ENCODE measurements around the gene CDC20. TPM values are rescaled to one million over a fixed set of nuclear protein-coding genes. Genes with fewer than 3 reads are reported as not detected.
A peak's percentile ranks its signal among the peaks of the same experiment; 100 is the strongest.

The CDC20 gene
- total and polyA plus RNA-seq, 10 of the 15 experiments (the other 5 are each of a cell fraction or from before 2014, with no cell fraction given), result 36.3 to 347 (median 150) TPM

DNA sequence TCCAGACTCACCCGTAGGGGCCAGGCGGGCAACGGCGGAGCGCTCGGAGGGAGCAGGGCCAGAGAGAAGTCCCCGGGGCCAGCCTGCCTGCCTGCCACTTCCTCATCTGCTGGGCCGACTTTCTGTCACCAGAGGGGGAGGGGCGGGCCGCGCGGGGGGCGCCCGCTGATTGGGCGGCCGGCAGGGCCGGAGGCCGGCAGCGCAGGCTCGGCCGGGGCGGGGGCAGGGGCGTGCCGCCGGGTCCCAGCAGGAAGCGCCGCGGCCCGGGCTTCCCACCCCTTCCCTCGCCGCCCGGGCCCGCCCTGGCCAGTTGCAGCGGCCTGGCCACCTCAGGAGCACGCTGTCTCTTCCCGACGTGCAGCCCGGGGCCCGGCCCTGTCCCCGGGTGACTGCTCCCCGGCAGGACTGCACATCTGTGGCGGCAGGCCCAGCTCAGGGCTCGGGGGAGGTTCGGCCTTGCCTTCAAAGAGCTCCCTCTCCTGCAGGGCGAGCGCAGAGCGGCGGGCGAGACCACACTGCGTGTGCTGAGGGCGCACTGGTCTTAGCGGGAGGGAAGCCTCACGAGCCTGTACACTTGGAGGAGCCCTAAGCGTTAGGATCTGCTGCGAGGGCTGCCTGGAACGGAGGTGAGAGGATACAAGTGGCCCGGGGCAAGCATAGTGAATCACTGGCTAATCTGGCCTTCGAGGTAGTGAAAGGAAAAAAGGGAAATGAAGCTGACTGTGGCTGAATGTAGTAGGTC, 9.3 kb downstream of the CDC20 start, which contains the start of gene ELOVL1 (continued):
- TF ChIP-seq, protein P1, sequence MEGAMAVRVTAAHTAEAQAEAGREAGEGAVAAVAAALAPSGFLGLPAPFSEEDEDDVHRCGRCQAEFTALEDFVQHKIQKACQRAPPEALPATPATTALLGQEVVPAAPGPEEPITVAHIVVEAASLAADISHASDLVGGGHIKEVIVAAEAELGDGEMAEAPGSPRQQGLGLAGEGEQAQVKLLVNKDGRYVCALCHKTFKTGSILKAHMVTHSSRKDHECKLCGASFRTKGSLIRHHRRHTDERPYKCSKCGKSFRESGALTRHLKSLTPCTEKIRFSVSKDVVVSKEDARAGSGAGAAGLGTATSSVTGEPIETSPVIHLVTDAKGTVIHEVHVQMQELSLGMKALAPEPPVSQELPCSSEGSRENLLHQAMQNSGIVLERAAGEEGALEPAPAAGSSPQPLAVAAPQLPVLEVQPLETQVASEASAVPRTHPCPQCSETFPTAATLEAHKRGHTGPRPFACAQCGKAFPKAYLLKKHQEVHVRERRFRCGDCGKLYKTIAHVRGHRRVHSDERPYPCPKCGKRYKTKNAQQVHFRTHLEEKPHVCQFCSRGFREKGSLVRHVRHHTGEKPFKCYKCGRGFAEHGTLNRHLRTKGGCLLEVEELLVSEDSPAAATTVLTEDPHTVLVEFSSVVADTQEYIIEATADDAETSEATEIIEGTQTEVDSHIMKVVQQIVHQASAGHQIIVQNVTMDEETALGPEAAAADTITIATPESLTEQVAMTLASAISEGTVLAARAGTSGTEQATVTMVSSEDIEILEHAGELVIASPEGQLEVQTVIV (IDR thresholded peaks at IDR 0.05; ENCODE audit: borderline replicate concordance, partially characterized antibody), result peak; percentile 47
- no peak for TF ChIP-seq ZNF24 (IDR thresholded peaks at IDR 0.05)
- TF ChIP-seq, protein P2, sequence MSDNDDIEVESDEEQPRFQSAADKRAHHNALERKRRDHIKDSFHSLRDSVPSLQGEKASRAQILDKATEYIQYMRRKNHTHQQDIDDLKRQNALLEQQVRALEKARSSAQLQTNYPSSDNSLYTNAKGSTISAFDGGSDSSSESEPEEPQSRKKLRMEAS (IDR thresholded peaks at IDR 0.05; ENCODE audit: low read depth, low read length), result no peak; the same call in none of the 2 replicates
- TF ChIP-seq, protein P3, sequence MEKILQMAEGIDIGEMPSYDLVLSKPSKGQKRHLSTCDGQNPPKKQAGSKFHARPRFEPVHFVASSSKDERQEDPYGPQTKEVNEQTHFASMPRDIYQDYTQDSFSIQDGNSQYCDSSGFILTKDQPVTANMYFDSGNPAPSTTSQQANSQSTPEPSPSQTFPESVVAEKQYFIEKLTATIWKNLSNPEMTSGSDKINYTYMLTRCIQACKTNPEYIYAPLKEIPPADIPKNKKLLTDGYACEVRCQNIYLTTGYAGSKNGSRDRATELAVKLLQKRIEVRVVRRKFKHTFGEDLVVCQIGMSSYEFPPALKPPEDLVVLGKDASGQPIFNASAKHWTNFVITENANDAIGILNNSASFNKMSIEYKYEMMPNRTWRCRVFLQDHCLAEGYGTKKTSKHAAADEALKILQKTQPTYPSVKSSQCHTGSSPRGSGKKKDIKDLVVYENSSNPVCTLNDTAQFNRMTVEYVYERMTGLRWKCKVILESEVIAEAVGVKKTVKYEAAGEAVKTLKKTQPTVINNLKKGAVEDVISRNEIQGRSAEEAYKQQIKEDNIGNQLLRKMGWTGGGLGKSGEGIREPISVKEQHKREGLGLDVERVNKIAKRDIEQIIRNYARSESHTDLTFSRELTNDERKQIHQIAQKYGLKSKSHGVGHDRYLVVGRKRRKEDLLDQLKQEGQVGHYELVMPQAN (conservative IDR thresholded peaks at IDR 0.05), result peak; percentile 89
- peak; percentile 63; the same call in 1 of the 2 replicates for TF ChIP-seq NFYB (IDR thresholded peaks at IDR 0.05; ENCODE audit: insufficient read depth, low read depth, low read length)
- TF ChIP-seq TAF1 (IDR thresholded peaks at IDR 0.05; ENCODE audit: borderline replicate concordance, low read depth, low read length), result peak; percentile 91; the same call in 1 of the 2 replicates
- TF ChIP-seq, protein P4, sequence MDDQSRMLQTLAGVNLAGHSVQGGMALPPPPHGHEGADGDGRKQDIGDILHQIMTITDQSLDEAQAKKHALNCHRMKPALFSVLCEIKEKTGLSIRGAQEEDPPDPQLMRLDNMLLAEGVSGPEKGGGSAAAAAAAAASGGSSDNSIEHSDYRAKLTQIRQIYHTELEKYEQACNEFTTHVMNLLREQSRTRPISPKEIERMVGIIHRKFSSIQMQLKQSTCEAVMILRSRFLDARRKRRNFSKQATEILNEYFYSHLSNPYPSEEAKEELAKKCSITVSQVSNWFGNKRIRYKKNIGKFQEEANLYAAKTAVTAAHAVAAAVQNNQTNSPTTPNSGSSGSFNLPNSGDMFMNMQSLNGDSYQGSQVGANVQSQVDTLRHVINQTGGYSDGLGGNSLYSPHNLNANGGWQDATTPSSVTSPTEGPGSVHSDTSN (IDR thresholded peaks at IDR 0.05; ENCODE audit: insufficient replicate concordance, low read depth, low read length), result peak; percentile 22
- TF ChIP-seq TARDBP (IDR thresholded peaks at IDR 0.05; ENCODE audit: borderline replicate concordance), result 0 out of 2 replicates have a peak, but pooled peaks have one; percentile 26
- TF ChIP-seq SPI1 (IDR thresholded peaks at IDR 0.05; ENCODE audit: borderline replicate concordance, insufficient read depth, low read depth, low read length), result peak; percentile 89
- TF ChIP-seq SP1 (IDR thresholded peaks at IDR 0.05; ENCODE audit: low read depth, low read length), result peak; percentile 23
- TF ChIP-seq IKZF2 (IDR thresholded peaks at IDR 0.05), result peak; percentile 56; a peak in 3 of 4 replicates
- TF ChIP-seq CREB1 (IDR thresholded peaks at IDR 0.05; ENCODE audit: low read depth), result peak; percentile 67
- TF ChIP-seq ZNF207 (IDR thresholded peaks at IDR 0.05; ENCODE audit: borderline replicate concordance), result 0 out of 2 replicates have a peak, but pooled peaks have one; percentile 44
- TF ChIP-seq ATF7 (IDR thresholded peaks at IDR 0.05; ENCODE audit: low read depth), result peak; percentile 18; the same call in 1 of the 2 replicates
- TF ChIP-seq BHLHE40 (IDR thresholded peaks at IDR 0.05; ENCODE audit: borderline replicate concordance in 1 of 2, low read depth in 2 of 2, low read length in 1 of 2), result peak; percentile 23 to 80; a peak in 2 of 4 replicates
- peak; percentile 76 for TF ChIP-seq HDGF (IDR thresholded peaks at IDR 0.05)
- TF ChIP-seq EP300 (IDR thresholded peaks at IDR 0.05; ENCODE audit: borderline replicate concordance in 1 of 2, control insufficient read depth in 1 of 2, low read depth in 2 of 2, low read length in 2 of 2), result no peak
- TF ChIP-seq NR2F1 (conservative IDR thresholded peaks at IDR 0.05), result peak; percentile 64
- TF ChIP-seq NBN (IDR thresholded peaks at IDR 0.05), result peak; percentile 66
- 0 out of 2 replicates have a peak, but pooled peaks have one; percentile 35 for TF ChIP-seq SIN3A (IDR thresholded peaks at IDR 0.05; ENCODE audit: low read depth, low read length)
- TF ChIP-seq, protein P5, sequence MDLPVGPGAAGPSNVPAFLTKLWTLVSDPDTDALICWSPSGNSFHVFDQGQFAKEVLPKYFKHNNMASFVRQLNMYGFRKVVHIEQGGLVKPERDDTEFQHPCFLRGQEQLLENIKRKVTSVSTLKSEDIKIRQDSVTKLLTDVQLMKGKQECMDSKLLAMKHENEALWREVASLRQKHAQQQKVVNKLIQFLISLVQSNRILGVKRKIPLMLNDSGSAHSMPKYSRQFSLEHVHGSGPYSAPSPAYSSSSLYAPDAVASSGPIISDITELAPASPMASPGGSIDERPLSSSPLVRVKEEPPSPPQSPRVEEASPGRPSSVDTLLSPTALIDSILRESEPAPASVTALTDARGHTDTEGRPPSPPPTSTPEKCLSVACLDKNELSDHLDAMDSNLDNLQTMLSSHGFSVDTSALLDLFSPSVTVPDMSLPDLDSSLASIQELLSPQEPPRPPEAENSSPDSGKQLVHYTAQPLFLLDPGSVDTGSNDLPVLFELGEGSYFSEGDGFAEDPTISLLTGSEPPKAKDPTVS (IDR thresholded peaks at IDR 0.05; ENCODE audit: low read depth, low read length), result no peak

Data from GM12878 (cell line).